NCI-H1048 (cell line): ENCODE data around the gene TCAP.

Experiments used
- DNase-seq: peaks from one replicate; lab custom pipeline; 2025; lab: John Stamatoyannopoulos, UW

TCAP gene

GRCh38 chr17:39629494-39629880 lies 35.7 kb upstream of the TCAP start:
- DNase-seq: no peak

GRCh38 chr17:39629898-39630297 lies 35.3 kb upstream of the TCAP start:
- no peak for DNase-seq

GRCh38 chr17:39631403-39631802 lies 33.7 kb upstream of the TCAP start:
- DNase-seq: no peak

GRCh38 chr17:39632153-39632941 lies 32.8 kb upstream of the TCAP start:
- DNase-seq: no peak

GRCh38 chr17:39633570-39634183 lies 31.5 kb upstream of the TCAP start:
- no peak for DNase-seq

GRCh38 chr17:39634384-39634871 lies 30.7 kb upstream of the TCAP start:
- peak; percentile 8 for DNase-seq

- no peak for DNase-seq
Observed at GRCh38 chr17:39635614-39636176, 29.5 kb upstream of the TCAP start.

- DNase-seq: no peak
Observed at GRCh38 chr17:39636587-39636926, 28.6 kb upstream of the TCAP start.

- DNase-seq: peak; percentile 70
Observed at GRCh38 chr17:39636927-39637736, 28.0 kb upstream of the TCAP start, which contains the start of gene STARD3. Gene STARD3 (plus strand): TSS chr17:39637144. CDS start chr17:39653532, 16,388 bp downstream.

- DNase-seq: no peak
Observed at GRCh38 chr17:39638317-39638716, 26.8 kb upstream of the TCAP start.

- DNase-seq: no peak
Observed at GRCh38 chr17:39639043-39639442, 26.1 kb upstream of the TCAP start.

- DNase-seq: no peak
Observed at GRCh38 chr17:39639566-39640458, 25.3 kb upstream of the TCAP start.

- DNase-seq: no peak
Observed at GRCh38 chr17:39640591-39641031, 24.5 kb upstream of the TCAP start.

- no peak for DNase-seq
Observed at GRCh38 chr17:39641097-39641496, 24.1 kb upstream of the TCAP start.

- DNase-seq: no peak
Observed at GRCh38 chr17:39641883-39642282, 23.3 kb upstream of the TCAP start.

- DNase-seq: no peak
Observed at GRCh38 chr17:39642291-39643074, 22.7 kb upstream of the TCAP start.

GRCh38 chr17:39643271-39643670 lies 21.9 kb upstream of the TCAP start:
- no peak for DNase-seq

- DNase-seq: no peak
Observed at GRCh38 chr17:39647256-39647655, 17.9 kb upstream of the TCAP start.

GRCh38 chr17:39648616-39649366 lies 16.4 kb upstream of the TCAP start:
- DNase-seq: no peak

- no peak for DNase-seq
Observed at GRCh38 chr17:39650121-39650579, 15.0 kb upstream of the TCAP start.
